NCI-H2107 treated with DMSO at 0.1 percent for 48 hours (cell line): ENCODE data around the gene SPG7.

ENCODE experiments used
- DNase-seq: peaks from one replicate; lab custom pipeline; 2025; ENCODE audit not compliant: unreplicated experiment; lab: John Stamatoyannopoulos, UW

Gene SPG7

DNA sequence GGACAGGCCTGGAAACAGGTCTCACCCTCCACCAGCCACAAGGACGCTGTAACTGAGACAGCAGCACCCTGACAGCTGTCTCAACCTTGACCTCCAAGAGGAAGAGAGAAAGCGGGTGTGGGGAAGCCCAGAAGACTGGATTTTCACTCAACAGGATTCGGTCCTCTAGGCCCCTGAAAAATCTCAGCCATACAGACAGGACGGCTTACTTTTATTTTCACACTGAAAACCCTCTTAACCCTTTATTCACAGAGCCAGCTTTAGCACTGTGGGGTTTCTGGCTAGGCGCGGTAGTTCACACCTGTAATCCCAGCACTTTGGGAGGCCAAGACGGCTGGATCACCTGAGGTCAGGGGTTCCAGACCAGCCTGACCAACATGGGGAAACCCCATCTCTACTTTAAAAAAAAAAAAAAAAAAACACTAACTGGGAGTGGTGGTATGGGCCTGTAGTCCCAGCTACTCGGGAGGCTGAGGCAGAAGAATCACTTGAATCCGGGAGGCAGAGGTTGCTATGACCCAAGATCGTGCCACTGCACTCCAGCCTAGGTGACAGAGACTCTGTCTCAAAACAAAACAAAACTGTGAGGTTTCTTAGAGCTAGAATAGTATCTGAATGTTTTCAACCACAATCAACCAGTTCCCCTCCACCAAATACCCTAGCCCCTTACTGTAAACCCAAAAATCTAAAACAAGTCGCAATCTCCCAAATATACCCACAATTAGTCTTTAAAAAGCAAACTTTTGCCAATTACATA lies 23.1 kb upstream of the SPG7 start:
- DNase-seq: no peak

DNA sequence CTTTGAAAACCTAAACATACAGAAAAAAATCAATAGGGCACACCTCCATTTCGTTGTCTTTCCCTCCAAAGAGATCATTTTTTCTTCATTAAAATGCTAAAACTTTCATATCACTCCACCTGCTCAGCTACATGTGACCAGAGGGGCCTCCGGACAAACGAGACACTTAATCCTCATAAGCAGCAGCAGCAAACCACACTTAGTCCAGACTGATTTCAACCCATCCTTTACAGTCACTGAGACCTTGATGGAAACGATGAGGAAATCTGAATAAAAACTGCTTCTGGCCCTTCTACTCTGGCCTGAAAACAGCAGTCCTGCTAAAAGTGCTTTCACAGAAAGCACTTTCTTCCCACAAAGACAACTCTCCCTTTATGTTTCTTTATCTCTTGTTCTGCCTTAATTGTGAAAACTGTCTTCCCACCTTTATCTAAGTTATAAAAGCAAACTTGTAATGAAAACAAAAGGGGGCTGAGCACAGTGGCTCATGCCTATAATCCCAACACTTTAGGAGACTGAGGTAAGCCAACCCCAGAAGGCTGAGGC lies 22.4 kb upstream of the SPG7 start:
- no peak for DNase-seq

DNA sequence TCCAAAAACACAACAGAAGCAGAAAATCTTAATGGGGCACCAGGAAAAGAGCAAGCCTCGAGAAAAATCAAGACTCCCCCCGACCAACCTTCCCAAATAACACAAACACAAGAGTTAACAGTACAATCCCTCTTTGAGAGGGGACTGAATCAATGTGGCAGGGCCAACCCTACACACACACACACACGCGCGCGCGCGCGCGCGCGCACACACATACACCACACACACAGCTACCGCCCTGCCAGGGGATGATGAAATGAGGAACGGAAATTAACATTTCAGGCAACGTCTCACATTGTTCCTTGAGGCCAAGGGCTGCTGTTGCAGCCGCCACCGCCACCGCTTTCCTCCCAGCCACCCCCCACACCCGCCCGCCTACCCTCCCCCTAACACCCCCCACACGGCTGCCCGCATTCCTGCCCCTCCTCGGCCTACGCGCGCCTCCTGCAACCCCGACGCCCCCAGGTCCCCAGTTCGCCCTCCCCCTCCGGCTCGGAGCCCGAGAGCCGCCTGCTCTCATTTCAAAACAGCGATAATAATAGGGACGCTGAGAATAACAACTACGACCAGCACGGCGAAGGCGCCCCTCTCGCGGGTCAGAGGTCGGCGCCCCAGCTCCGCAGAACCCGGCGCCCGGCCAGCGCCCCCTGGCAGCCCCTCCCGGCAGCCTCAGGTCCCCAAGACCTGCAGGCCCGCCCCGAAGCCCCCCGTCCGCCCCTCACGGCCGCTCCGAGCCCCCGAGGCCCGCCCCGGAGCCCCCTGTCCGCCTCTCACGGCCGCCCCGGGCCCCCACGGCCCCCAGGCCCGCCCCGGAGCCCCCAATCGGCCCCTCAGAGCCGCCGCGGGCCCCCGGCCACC lies 18.9 kb upstream of the SPG7 start:
- DNase-seq: peak; percentile 41

DNA sequence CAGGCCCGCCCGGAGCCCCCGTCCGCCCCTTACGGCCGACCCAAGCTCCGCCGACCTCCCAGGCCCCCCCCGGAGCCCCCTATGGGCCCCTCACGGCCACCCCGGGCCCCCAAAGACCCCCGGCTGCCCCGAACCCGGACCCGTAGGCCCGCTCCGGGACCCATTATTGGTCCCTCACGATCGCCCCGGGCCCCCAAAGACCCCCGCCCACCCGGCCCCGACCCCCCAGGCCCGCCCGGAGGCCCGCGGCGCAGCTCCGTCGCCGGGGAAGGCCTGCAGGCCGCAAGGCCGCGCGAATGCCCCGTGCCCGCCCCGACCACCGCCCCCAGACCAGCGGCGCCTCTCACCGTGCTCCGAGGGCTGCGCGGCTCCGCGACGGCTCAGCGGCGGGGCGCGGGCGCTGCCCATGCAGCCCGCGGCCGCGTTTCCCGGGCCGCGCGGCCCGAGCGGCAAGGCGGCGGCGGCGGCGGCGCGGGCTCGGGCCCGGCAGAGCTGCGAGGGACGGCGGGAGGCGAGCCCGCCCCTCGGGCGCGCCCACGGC lies 18.2 kb upstream of the SPG7 start:
- DNase-seq: no peak

DNA sequence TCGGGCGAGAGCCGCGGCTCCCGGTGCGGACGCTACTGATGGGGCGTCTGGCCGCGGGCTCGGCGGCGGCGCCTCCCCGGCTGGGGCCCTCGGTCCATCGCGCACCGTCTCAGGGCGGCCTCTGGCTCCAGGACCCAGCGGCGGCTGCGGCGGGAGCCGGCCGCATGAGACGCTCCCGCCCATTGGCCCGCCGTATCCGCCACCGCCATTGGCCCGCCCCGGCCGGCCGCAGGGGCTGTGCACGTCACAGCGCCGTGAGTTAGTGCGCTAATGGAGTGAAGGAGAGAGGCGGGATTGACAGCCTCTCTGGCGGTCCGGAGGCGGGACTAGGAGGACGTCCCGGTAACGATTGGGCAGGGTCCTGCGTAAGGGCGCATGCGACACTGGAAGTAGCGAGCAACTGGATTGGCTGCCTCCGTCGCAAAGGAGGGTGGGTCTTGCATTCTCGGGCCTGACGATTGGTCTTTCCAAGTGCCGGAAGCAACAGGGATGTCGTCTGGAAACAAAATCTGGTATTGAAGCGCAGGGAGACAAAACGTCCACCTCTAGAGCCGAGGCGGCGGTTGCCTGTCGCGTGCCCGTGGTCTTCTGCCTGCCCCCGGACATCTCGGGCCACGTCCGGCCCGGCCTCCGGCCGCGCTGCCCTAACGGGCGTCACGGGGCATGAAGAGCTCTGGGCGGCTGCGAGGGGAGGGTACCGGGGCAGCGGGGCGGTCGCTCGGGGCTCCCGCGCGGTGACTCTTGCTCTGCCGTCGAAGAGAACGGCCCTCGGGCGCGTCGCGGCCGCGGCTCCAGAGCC lies 17.6 kb upstream of the SPG7 start, which contains the start of gene ANKRD11:
ANKRD11 (minus strand) TSS at position 123 of the 799 bp plus-strand sequence. CDS start 173,542 bp downstream, outside the sequence.
- DNase-seq: peak; percentile 97

DNA sequence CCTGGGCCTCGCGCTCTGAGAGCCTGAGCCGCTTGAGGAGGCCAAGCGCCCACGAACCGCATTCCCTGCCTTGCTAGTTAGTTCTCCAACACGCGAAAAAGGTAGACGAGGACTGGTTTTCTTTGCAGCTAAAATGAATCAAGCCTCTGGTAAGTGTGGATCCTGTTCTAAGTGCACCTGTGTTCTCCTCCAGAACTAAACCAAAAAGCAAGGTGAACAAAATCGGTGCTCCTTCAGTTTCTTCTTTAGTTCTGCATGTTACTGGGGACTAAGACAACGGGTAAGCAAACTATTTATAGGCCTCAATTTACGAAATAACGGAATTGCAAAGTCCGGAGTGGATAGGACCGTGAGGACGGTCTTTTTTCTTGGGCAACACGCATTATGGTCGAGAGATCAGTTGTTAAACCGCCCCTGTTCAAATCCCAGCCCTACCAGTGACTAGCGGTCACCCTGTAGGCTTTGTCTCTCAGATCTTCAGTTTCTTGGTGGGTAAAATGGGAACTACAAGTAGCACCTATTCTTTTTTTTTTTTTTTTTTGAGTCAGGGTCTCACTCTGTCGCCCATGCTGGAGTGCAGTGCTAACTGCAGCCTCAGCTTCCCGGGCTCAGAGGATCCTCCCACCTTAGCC lies 16.8 kb upstream of the SPG7 start:
- no peak for DNase-seq

DNA sequence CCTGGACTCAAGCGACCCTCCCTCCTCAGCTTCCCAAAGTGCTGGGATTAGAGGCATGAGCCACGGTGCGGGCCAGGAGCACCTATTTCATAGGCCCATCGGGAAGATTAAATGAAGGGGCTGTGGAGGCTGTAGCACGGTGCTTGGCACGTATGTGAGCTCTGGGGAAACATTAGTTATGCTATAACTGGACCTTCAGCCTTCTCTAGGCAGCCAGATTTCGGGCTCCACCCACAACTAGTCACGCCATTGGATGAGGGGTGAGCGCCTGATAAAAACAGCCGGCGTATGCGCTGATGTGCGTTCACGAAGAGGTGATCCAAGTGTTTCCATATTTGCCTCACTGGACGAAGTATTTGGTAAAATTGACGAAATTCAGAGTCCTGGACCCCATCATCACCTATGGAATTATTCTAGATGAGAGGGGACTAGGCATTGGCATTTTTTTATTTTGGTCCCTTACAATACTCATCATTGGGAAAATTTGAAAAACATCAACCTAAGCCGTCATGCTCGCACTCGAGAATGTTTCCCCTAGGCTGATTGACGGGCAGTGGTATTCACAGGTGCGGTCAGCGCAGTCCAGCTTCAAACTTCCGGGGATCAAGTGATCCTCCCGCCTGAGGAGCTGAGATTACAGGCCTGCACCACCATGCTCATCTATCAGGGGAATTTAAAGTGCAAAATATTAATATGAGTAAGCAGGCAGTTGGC lies 16.1 kb upstream of the SPG7 start:
- no peak for DNase-seq

DNA sequence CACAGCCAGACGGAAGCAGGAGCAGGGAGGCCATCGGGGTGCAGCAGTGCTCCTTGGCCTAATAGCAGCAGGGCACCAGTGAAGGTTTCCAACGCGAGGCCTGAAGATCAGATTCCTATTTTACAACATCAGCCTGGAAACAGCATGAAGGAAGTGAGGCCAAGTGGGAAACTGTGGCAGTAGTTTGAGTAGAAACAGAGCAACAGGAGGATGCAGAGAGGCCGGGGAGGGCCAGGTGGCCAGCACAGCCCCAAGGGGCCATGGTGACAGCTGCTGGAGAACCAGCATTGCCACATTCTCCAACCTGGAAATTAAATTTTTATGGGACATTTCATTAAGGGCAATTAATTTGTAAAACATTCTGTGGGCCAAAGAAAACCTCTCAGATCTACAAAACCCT lies 14.4 kb upstream of the SPG7 start:
- no peak for DNase-seq

DNA sequence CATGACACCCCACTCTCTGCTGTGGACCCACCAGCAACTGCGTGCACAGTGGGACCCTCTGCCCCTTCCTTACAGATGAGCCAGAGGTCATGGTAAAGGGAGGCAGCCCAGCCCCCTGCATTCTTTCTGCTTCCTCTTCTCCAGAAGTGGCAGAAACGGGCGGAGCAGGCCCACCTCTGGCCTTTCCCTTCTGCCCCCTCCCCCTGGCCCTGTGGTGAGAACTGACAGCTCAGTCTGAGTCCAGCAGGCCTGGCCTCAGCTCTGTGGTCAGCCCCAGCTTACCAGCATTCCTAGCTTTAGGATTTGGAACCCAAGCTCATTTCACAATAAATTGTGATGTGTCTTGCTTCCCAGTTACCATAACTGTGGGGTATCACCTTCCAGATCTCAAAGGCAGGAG lies 13.1 kb upstream of the SPG7 start:
- no peak for DNase-seq

DNA sequence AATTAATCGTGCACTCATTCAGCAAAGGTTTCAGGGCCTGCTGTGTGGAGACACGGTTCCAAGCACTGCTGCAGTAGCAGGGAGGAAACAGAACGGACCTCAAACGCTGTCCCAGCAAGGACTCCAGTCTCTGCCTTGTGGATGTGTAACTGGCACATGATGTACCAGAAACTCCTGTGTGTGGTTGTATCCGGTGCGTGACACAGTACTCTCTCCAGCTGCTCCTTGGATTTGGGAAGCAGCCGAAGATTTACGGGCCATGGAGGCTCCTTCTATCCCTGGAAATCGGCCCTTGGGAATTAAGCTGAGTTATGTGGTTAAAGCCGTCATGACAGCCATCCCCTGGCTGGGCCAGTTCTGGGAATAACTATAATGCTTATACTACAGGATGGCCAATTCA lies 9.4 kb upstream of the SPG7 start:
- no peak for DNase-seq

DNA sequence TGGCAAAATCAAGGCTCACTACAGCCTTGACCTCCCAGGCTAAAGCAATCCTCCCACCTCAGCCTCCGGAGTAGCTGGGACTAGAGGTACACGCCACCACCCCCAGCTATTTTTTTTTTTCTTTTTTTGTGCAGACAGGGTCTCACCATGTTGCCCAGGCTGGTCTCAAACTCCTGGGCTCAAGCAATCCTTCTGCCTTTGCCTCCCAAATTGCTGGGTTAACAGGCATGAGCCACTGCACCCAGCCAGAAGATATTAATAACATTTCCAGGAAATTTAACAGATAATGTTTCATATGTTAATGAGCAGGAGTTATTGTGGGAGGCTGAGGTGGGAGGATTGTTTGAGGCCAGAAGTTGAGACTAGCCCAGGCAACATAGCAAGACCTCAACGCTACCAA lies 8.4 kb upstream of the SPG7 start:
- DNase-seq: no peak

DNA sequence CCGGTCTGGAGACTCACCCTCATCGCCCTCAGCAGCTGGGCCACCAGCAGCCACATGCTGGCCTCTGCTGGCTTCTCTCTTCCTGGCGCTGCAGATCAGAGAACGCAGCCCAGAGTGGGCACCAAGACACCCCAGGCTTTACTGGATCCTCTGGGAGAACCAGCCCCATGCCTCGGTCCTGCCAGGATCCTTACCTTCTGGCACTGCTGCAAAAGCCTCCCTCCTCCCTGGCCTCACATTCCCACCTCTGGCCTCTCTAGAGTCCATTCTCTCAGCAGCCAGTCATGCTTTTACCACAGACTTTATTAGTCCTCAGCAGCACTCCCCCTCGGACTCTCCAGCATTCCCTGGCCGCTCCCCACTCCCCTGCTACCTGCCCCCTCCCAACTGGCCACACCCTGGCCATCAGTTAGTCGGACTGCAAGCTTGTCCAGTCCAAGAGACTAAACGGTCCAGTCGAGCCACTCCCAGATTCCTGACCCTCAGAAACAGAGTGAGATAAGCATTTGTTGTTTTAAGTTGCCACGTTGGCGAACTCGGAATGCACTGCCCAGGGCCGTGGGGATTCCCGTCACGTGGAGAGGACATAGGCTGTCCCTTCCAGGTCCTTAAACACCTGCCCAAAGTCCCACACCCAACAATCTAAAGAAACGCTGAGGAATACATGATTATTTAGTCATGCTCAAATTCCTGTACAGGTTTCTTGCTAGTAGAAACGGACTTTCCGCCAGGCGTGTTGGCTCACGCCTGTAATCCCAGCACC lies 5.9 kb upstream of the SPG7 start:
- DNase-seq: no peak

DNA sequence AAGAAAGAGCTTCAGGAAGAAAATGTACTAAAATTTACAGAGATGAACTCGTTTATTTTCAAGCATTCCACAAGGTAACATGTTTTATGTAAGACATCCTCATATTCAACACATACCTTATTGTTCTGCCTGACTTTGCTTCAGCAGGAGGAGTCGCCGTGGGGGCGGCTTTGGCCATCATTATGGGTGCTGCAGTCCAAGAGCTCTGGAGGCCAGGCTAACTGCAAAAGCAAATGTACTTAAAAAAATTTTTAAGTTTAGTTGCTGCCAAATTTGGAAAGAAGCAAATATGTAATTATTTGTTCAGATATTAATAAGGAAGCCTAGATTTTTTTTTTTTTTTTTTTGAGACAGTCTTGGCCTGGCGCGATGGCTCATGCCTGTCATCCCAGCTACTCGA lies 4.1 kb upstream of the SPG7 start:
- no peak for DNase-seq

DNA sequence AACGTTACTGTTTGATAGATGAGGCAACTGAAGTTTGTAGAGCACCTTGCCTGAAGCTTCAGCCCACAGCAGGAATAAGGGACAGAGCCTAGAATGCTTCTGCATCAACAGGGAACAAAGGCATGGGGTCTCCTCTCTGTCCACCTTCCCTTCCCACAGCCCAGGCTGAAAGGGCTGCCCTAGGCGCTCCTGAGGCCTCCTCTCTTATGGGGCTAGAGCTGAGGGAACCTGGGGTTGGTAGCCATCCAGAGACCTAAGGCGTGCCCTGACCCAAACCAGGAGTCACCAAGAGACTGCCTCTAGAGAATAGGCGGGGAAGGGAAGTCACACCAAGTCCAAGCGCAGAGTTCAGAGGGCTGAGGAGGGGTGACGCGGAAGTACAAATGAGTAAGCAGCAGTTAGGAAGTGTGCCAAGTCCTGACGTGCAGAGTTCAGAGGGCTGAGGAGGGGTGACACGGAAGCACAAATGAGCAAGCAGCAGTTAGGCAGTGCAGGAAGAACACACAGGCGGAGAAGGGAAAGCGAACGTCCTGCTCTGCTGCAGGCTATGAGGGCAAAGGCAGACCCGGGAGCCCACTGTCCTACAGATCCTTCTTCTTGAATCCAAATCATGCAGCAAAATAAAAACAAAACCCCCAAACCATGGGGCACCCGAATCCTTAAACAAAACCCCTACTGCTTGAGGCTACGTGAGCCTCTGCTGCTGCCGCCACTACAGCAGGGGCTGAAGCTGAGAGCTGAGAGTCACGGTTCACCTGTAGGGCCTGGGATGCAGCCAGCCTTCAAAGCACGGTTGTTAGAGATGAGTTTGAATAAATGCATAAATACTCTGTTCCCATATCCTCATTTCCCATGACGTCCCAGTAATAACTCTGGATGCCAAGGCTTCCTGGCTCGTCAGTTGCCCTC lies 2.7 kb upstream of the SPG7 start:
- no peak for DNase-seq

DNA sequence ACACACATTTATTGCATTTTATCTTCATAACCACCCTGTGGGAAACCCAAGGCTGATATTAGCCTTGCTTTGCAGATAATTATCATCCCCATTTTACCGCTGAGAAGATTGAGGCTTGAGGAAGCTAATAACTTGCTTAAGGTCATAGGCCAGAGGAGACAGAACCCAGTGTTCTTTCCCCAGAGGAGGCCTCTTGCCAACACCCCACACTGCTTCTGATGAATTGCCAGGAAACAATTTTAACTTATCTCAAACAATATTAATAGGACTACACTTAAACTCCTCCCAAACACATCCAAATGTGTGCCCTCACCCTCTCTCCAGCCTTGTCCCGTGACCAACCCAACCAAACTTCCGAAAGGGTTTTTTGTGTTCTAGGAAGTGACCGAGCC lies 2.1 kb upstream of the SPG7 start:
- DNase-seq: no peak

DNA sequence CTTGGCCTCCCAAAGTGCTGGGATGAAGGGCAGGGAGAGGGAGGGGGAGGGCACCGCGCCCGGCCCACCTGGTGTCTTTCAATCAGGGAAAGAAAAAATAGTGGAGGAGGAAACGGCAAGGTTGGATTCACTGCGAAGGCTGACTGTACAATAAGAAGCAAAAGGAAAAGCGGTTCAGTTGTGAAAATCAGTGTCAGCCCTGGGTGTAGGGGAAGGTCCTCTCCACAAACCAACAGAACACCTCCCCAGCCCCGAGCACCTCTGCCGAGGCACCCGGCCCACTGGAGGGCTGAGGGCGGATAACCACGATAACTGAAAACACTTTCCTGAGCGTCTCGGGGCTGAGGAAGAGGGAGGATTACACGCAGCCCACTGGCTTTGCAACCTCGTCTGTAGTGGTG lies 1.4 kb upstream of the SPG7 start:
- DNase-seq: no peak

DNA sequence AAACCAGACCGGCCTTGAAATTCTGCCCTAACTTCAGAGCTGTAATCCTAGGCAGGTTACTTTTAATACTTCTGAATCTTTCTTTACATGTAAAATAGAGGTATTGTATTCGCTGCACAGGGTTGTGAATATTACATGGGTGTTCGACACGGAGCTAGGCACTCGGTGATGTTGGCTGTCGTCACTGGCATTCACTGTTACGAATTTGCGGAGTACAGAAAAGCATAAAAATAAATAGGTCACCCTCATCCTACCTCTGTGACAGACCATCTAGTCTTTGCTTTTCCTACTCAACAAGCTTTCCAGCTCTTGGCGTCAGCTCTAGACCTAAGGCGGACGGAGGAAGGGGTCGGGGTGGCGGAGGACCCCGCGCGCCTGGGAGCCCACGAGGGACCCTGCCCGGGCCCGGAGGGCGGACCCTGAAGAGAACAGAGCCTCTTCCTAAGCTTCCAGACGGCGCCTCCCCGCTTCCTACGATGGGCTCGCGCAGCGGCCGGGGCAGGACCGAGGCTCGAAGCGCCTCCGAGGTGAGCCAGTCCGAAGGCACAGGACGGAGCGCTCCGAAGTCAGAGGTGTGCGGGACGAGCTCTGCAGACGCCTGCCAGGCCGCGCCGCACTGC lies 879 bp upstream of the SPG7 start:
- DNase-seq: no peak

DNA sequence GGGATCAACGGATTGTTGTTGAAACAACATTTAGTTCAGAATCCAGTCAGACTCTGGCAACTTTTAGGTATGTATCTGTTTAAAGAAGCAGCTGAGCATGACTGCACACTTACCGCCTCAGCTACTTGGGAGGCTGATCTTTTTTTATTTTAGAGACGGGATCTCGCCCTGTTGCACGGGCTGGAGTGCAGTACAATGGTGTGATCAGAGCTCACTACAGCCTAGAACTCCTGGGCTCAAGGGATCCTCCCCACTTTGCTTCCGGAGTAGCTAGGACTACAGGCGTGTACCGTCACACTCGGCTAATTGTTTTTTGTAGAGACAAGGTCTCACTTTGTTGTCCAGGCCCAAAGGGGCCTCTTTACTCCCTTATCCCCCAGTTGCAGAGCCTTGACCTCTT lies 2.3 kb downstream of the SPG7 start:
- no peak for DNase-seq
